Measurements from ENCODE around the gene DLGAP3.
A peak's percentile ranks its signal among the peaks of the same experiment; 100 is the strongest.

DLGAP3 gene

GRCh38 chr1:34928066-34928696, 1.3 kb downstream of the DLGAP3 start:
- no peak for DNase-seq

GRCh38 chr1:34927316-34927715, 2.1 kb downstream of the DLGAP3 start:
- no peak for DNase-seq

GRCh38 chr1:34926894-34927293, 2.6 kb downstream of the DLGAP3 start:
- no peak for DNase-seq

GRCh38 chr1:34926156-34926555, 3.3 kb downstream of the DLGAP3 start:
- DNase-seq = no peak

GRCh38 chr1:34925730-34926129, 3.7 kb downstream of the DLGAP3 start:
- DNase-seq = no peak

- DNase-seq = peak; percentile 24
Observed at GRCh38 chr1:34924759-34925555, 4.5 kb downstream of the DLGAP3 start.

GRCh38 chr1:34923490-34923889, 6.0 kb downstream of the DLGAP3 start:
- no peak for DNase-seq

GRCh38 chr1:34918977-34919561, 10.4 kb downstream of the DLGAP3 start:
- DNase-seq = peak; percentile 45

- DNase-seq = no peak
Observed at GRCh38 chr1:34918386-34918976, 11.0 kb downstream of the DLGAP3 start.

GRCh38 chr1:34917017-34917416, 12.4 kb downstream of the DLGAP3 start:
- no peak for DNase-seq

GRCh38 chr1:34916104-34916503, 13.3 kb downstream of the DLGAP3 start:
- no peak for DNase-seq

- DNase-seq = no peak
Observed at GRCh38 chr1:34915521-34915920, 13.9 kb downstream of the DLGAP3 start.

- no peak for DNase-seq
Observed at GRCh38 chr1:34914958-34915357, 14.5 kb downstream of the DLGAP3 start.

- DNase-seq = no peak
Observed at GRCh38 chr1:34911465-34911864, 18.0 kb downstream of the DLGAP3 start.

GRCh38 chr1:34910425-34910824, 19.0 kb downstream of the DLGAP3 start:
- DNase-seq = no peak

- DNase-seq = no peak
Observed at GRCh38 chr1:34908369-34908768, 21.1 kb downstream of the DLGAP3 start.

- no peak for DNase-seq
Observed at GRCh38 chr1:34907487-34908090, 21.9 kb downstream of the DLGAP3 start.

GRCh38 chr1:34906756-34907155, 22.7 kb downstream of the DLGAP3 start:
- DNase-seq = no peak

GRCh38 chr1:34906222-34906621, 23.2 kb downstream of the DLGAP3 start:
- DNase-seq = no peak

- DNase-seq = no peak
Observed at GRCh38 chr1:34905098-34905459, 24.4 kb downstream of the DLGAP3 start.

GRCh38 chr1:34904236-34905097, 25.0 kb downstream of the DLGAP3 start:
- no peak for DNase-seq

- DNase-seq = no peak
Observed at GRCh38 chr1:34901919-34902318, 27.5 kb downstream of the DLGAP3 start.

Measured in CD4-positive, alpha-beta T cell treated with Interleukin-15 for 1 hour (primary cell).